IMR-90 (cell line): ENCODE measurements around the gene ARL2. TPM values are rescaled to one million over a fixed set of nuclear protein-coding genes. Genes with fewer than 3 reads are reported as not detected.

Experiments
- ATAC-seq: fragments of 200-7000 bp; cut with Tn5 transposase; 2 replicates; pipeline ENCODE4 v1.9.1; 2020; ENCODE audit warnings: low read depth, mild to moderate bottlenecking, moderate library complexity
- BruUV-seq: library from RNA; stranded (reverse); fragments of 400-500 nt; replicated peaks from 2 replicates; lab custom pipeline; 2021; lab: Mats Ljungman, UMichigan
- CTCF ChIA-PET: fragments of 300-600 bp; formaldehyde crosslinking; extraction: SDS; loops from one replicate; lab custom pipeline; 2021; ENCODE audit warnings: antibody characterized with exemption; lab: Yijun Ruan, JAX
- POLR2A ChIA-PET: fragments of 300-600 bp; sonication (Branson Sonifier 250); formaldehyde crosslinking; loops from one replicate; lab custom pipeline; 2022; ENCODE audit warnings: antibody characterized with exemption; ENCODE audit not compliant: unreplicated experiment; lab: Charles Lee
- DNase-seq: peaks from one replicate; pipeline ENCODE4 v3.0.0; 2013
- H2AFZ ChIP-seq: replicated peaks from 2 replicates; pipeline ENCODE3; 2013; ENCODE audit warnings: low read length, mild to moderate bottlenecking; ENCODE audit not compliant: poor library complexity
- H2AK5ac ChIP-seq: 2 replicates; pipeline ENCODE4 v1.6.1; 2013; ENCODE audit warnings: low read depth, low read length, inconsistent platforms
- H2AK9ac ChIP-seq: replicated peaks from 2 replicates; pipeline ENCODE3; 2013; ENCODE audit warnings: mild to moderate bottlenecking, low read depth, low read length, moderate library complexity; ENCODE audit not compliant: poor library complexity
- H2BK120ac ChIP-seq: 2 replicates; pipeline ENCODE4 v1.6.1; 2013; ENCODE audit warnings: low read depth, low read length, inconsistent platforms
- H2BK15ac ChIP-seq: 3 replicates; pipeline ENCODE4 v1.6.1; 2013; ENCODE audit warnings: low read depth, low read length, inconsistent platforms
- H2BK20ac ChIP-seq: 2 replicates; pipeline ENCODE4 v1.6.1; 2013; ENCODE audit warnings: low read depth, mild to moderate bottlenecking, inconsistent platforms, low read length, moderate library complexity
- H2BK5ac ChIP-seq: 2 replicates; pipeline ENCODE4 v1.6.1; 2013; ENCODE audit warnings: mild to moderate bottlenecking, low read depth, low read length, inconsistent platforms; ENCODE audit not compliant: poor library complexity, severe bottlenecking
- H3K14ac ChIP-seq: replicated peaks from 2 replicates; pipeline ENCODE4 v1.6.1; 2013; ENCODE audit warnings: low read depth, low read length, inconsistent platforms
- H3K18ac ChIP-seq: 2 replicates; pipeline ENCODE4 v1.6.1; 2013; ENCODE audit warnings: low read depth, low read length, control low read depth
- H3K23ac ChIP-seq: 2 replicates; pipeline ENCODE4 v1.6.1; 2013; ENCODE audit warnings: low read depth, low read length, inconsistent platforms
- H3K27ac ChIP-seq: 2 replicates; pipeline ENCODE4 v1.5.1; 2013; ENCODE audit warnings: mild to moderate bottlenecking, control low read depth, low read length; ENCODE audit not compliant: insufficient read depth
- H3K27me3 ChIP-seq: 2 replicates; pipeline ENCODE4 v1.6.1; 2013; ENCODE audit warnings: low read length; ENCODE audit not compliant: control insufficient read depth, insufficient read depth
- H3K36me3 ChIP-seq: 2 replicates; pipeline ENCODE4 v1.6.1; 2013; ENCODE audit warnings: low read length, mixed read lengths; ENCODE audit not compliant: control insufficient read depth, insufficient read depth
- H3K4ac ChIP-seq: 2 replicates; pipeline ENCODE4 v1.6.1; 2013; ENCODE audit warnings: low read depth, low read length, inconsistent platforms
- H3K4me1 ChIP-seq: 2 replicates; pipeline ENCODE4 v1.6.1; 2013; ENCODE audit warnings: low read length, mixed read lengths; ENCODE audit not compliant: control insufficient read depth, insufficient read depth
- H3K4me2 ChIP-seq: 2 replicates; pipeline ENCODE4 v1.6.1; 2013; ENCODE audit warnings: low read depth, mild to moderate bottlenecking, control low read depth, low read length, moderate library complexity
- H3K4me3 ChIP-seq: 2 replicates; pipeline ENCODE4 v1.5.1; 2013; ENCODE audit warnings: low read depth, mild to moderate bottlenecking, control low read depth, low read length, moderate library complexity; ENCODE audit not compliant: insufficient read depth
- H3K56ac ChIP-seq: 2 replicates; pipeline ENCODE4 v1.6.1; 2013; ENCODE audit warnings: low read length, inconsistent platforms; ENCODE audit not compliant: insufficient read depth; ENCODE audit errors: extremely low read depth
- H3K79me1 ChIP-seq, 2 experiments: 2 replicates each; pipeline ENCODE4 v1.6.1; 2013; ENCODE audit warnings: low read length in 2 of 2, inconsistent platforms in 1 of 2, low read depth in 1 of 2
- H3K9ac ChIP-seq: 2 replicates; pipeline ENCODE4 v1.6.1; 2013; ENCODE audit warnings: low read depth, low read length, control low read depth
- H3K9me1 ChIP-seq: 2 replicates; pipeline ENCODE4 v1.6.1; 2013; ENCODE audit warnings: low read length, inconsistent platforms; ENCODE audit not compliant: insufficient read depth
- H3K9me3 ChIP-seq: 2 replicates; pipeline ENCODE4 v1.6.1; 2013; ENCODE audit warnings: low read length; ENCODE audit not compliant: control insufficient read depth, insufficient read depth
- H4K20me1 ChIP-seq: 2 replicates; pipeline ENCODE4 v1.6.1; 2013; ENCODE audit warnings: low read length, inconsistent platforms; ENCODE audit not compliant: insufficient read depth
- H4K5ac ChIP-seq: 2 replicates; pipeline ENCODE4 v1.6.1; 2013; ENCODE audit warnings: mild to moderate bottlenecking, low read depth, low read length, control low read depth
- H4K8ac ChIP-seq, 2 experiments: 2 replicates each; pipeline ENCODE4 v1.6.1; 2013; ENCODE audit warnings: low read depth in 2 of 2, low read length in 2 of 2, control low read depth in 1 of 2, inconsistent platforms in 1 of 2
- H4K91ac ChIP-seq: 2 replicates; pipeline ENCODE4 v1.6.1; 2013; ENCODE audit warnings: low read depth, low read length, inconsistent platforms; ENCODE audit not compliant: insufficient read depth
- CEBPB ChIP-seq: IDR thresholded peaks from 2 replicates; pipeline ENCODE4 v1.6.1; 2012; ENCODE audit warnings: low read depth, low read length, improper control_type of control experiment
- CHD1 ChIP-seq: IDR thresholded peaks from 2 replicates; pipeline ENCODE4 v1.6.1; 2012; ENCODE audit warnings: low read depth, low read length, improper control_type of control experiment
- FOS ChIP-seq: fragments of 150-350 bp; IDR thresholded peaks from 2 replicates; pipeline ENCODE4 v1.6.1; 2016; ENCODE audit warnings: low read depth, low read length
- MXI1 ChIP-seq: IDR thresholded peaks from 2 replicates; pipeline ENCODE4 v1.6.1; 2012; ENCODE audit warnings: low read depth, mild to moderate bottlenecking, low read length, moderate library complexity, borderline replicate concordance
- POLR2A ChIP-seq: IDR thresholded peaks from 2 replicates; pipeline ENCODE4 v1.6.1; 2012; ENCODE audit warnings: mild to moderate bottlenecking, low read depth, low read length
- RCOR1 ChIP-seq: IDR thresholded peaks from 2 replicates; pipeline ENCODE4 v1.6.1; 2012; ENCODE audit warnings: mild to moderate bottlenecking, low read length, improper control_type of control experiment; ENCODE audit not compliant: insufficient replicate concordance
- RFX5 ChIP-seq: IDR thresholded peaks from 2 replicates; pipeline ENCODE4 v1.8.0; 2012; ENCODE audit warnings: low read depth, mild to moderate bottlenecking, low read length, moderate library complexity
- SMC3 ChIP-seq: fragments of 150-350 bp; IDR thresholded peaks from 2 replicates; pipeline ENCODE4 v1.6.1; 2016; ENCODE audit warnings: low read depth, mild to moderate bottlenecking, antibody characterized with exemption, low read length, moderate library complexity
- WGBS, 2 experiments: methylation state at CpG; one replicate each; pipeline versions ENCODE4 v1.1.5 to v1.1.7; 2013; ENCODE audit warnings: missing lambda C conversion rate in 2 of 2; ENCODE audit not compliant: insufficient read length in 1 of 2; ENCODE audit errors: extremely low coverage in 2 of 2; 5-methylcytosine and 5-hydroxymethylcytosine counted together
- dilution Hi-C: fragments of 300-500 bp; cut with HindIII; formaldehyde crosslinking; loops from one replicate; pipeline ENCODE4 v1.14.3; 2018; ENCODE audit warnings: low sequenced_read_pairs; ENCODE audit not compliant: unreplicated experiment
- in situ Hi-C: fragments of 300-500 bp; cut with MboI; formaldehyde crosslinking; loops from 3 replicates; pipeline ENCODE4 v1.14.3; 2019; ENCODE audit warnings: low sequenced_read_pairs, inconsistent platforms, mixed read lengths
- intact Hi-C: fragments of 100-400 bp; cut with micrococcal nuclease; formaldehyde crosslinking; loops from 2 replicates; pipeline ENCODE4 v1.10.0; 2022
- polyA plus RNA-seq, 3 experiments: library from polyadenylated mRNA; depleted of rRNA; stranded (reverse); fragments of >200 nt; gene quantifications; 2 replicates each; pipeline ENCODE4 v1.2.3, GENCODE V29; 2012; ENCODE audit warnings: low replicate concordance in 1 of 3
- total RNA-seq: library from RNA; depleted of rRNA; stranded (reverse); fragments of >200 nt; gene quantifications from 2 replicates; pipeline ENCODE4 v1.2.3, GENCODE V29; 2012
- TF ChIP-seq, protein P1 (sequence below): conservative IDR thresholded peaks from 2 replicates; pipeline ENCODE4 v1.5.1; 2012; ENCODE audit warnings: mild to moderate bottlenecking, low read depth, low read length, improper control_type of control experiment
- TF ChIP-seq, protein P2 (sequence below): fragments of 150-350 bp; IDR thresholded peaks from 2 replicates; pipeline ENCODE4 v1.6.1; 2017; ENCODE audit warnings: mild to moderate bottlenecking, antibody characterized with exemption, low read length, low read depth
- TF ChIP-seq, protein P3 (sequence below): fragments of 150-350 bp; IDR thresholded peaks from 2 replicates; pipeline ENCODE4 v1.6.1; 2016; ENCODE audit warnings: low read depth, mild to moderate bottlenecking, low read length, moderate library complexity, borderline replicate concordance

ARL2 gene
- total and polyA plus RNA-seq, 2 of the 4 experiments (the other 2 are of a cell fraction), result 48.9 to 152 TPM

DNA sequence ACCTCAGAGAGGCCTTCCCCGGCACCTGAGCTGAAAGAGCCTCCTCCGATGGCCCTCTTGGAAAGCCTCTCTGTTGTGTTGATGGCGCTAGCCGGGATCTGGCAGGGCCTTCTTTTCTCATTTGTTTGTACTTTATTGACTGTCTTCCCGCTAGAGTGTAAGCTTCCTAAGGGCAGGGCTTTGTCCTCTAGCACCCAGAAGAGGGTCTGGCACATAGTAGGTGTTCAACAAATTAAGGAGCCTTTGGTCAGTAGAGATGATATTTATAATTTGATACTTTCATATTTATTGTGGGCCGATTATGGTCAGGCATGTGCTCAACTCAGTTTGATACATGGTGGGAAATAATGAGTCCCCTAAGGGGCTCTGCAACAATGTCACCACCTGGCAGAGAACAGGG, 4.0 kb downstream of the ARL2 start:
- ChIA-PET POLR2A (no interaction called here), CTCF (no interaction called here)
- Histone ChIP-seq H2BK20ac (no peak overlapping the region), H3K18ac (no peak overlapping the region), H2AK5ac (no peak overlapping the region), H3K56ac (no peak overlapping the region), H4K5ac (no peak overlapping the region), H3K4me2 (no peak overlapping the region), H3K4ac (no peak overlapping the region), H2AK9ac (no peak overlapping the region), H4K20me1 (no peaks in the 10 kb centered on the region), H3K27ac (no peak overlapping the region), H2BK5ac (no peak overlapping the region), H2BK120ac (no peak overlapping the region), H3K9me1 (peaks cover 18% of the 10 kb centered on the region), H3K23ac (no peak overlapping the region), H4K91ac (no peak overlapping the region), H3K27me3 (no peaks in the 10 kb centered on the region), H3K14ac (no peak overlapping the region), H3K4me1 (peaks cover 5% of the 10 kb centered on the region), H4K8ac (no peak overlapping the region), H3K79me1 (peaks cover 15 to 38% of the 10 kb centered on the region in 2 experiments), H3K9me3 (no peaks in the 10 kb centered on the region), H3K9ac (no peak overlapping the region), H2BK15ac (no peak overlapping the region), H3K36me3 (peaks cover 11% of the 10 kb centered on the region), H2AFZ (no peak overlapping the region), H3K4me3 (no peak overlapping the region)
- dilution Hi-C loops, result no loop called here
- no peak for ATAC-seq
- no CpG with 5 or more reads among the region's 6 CpGs for WGBS, 2 experiments
- intact Hi-C loops, result no loop called here
- TF ChIP-seq FOS (no peak), RCOR1 (no peak), CHD1 (no peak), RFX5 (no peak), POLR2A (no peak), MXI1 (no peak), CEBPB (no peak), SMC3 (no peak)
- TF ChIP-seq, protein P1, sequence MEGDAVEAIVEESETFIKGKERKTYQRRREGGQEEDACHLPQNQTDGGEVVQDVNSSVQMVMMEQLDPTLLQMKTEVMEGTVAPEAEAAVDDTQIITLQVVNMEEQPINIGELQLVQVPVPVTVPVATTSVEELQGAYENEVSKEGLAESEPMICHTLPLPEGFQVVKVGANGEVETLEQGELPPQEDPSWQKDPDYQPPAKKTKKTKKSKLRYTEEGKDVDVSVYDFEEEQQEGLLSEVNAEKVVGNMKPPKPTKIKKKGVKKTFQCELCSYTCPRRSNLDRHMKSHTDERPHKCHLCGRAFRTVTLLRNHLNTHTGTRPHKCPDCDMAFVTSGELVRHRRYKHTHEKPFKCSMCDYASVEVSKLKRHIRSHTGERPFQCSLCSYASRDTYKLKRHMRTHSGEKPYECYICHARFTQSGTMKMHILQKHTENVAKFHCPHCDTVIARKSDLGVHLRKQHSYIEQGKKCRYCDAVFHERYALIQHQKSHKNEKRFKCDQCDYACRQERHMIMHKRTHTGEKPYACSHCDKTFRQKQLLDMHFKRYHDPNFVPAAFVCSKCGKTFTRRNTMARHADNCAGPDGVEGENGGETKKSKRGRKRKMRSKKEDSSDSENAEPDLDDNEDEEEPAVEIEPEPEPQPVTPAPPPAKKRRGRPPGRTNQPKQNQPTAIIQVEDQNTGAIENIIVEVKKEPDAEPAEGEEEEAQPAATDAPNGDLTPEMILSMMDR, result no peak
- TF ChIP-seq, protein P2, sequence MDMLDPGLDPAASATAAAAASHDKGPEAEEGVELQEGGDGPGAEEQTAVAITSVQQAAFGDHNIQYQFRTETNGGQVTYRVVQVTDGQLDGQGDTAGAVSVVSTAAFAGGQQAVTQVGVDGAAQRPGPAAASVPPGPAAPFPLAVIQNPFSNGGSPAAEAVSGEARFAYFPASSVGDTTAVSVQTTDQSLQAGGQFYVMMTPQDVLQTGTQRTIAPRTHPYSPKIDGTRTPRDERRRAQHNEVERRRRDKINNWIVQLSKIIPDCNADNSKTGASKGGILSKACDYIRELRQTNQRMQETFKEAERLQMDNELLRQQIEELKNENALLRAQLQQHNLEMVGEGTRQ, result no peak
- TF ChIP-seq, protein P3, sequence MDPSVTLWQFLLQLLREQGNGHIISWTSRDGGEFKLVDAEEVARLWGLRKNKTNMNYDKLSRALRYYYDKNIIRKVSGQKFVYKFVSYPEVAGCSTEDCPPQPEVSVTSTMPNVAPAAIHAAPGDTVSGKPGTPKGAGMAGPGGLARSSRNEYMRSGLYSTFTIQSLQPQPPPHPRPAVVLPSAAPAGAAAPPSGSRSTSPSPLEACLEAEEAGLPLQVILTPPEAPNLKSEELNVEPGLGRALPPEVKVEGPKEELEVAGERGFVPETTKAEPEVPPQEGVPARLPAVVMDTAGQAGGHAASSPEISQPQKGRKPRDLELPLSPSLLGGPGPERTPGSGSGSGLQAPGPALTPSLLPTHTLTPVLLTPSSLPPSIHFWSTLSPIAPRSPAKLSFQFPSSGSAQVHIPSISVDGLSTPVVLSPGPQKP, result no peak
- no peak for DNase-seq
- in situ Hi-C loops, result no loop called here
- BruUV-seq, result no TSS peak
